ENCODE data around the gene ATP6V0E2. TPM values are rescaled to one million over a fixed set of nuclear protein-coding genes. Genes with fewer than 3 reads are reported as not detected.

Gene ATP6V0E2
- total RNA-seq, 1 experiment from 2014 or later = 19.0 TPM

DNA sequence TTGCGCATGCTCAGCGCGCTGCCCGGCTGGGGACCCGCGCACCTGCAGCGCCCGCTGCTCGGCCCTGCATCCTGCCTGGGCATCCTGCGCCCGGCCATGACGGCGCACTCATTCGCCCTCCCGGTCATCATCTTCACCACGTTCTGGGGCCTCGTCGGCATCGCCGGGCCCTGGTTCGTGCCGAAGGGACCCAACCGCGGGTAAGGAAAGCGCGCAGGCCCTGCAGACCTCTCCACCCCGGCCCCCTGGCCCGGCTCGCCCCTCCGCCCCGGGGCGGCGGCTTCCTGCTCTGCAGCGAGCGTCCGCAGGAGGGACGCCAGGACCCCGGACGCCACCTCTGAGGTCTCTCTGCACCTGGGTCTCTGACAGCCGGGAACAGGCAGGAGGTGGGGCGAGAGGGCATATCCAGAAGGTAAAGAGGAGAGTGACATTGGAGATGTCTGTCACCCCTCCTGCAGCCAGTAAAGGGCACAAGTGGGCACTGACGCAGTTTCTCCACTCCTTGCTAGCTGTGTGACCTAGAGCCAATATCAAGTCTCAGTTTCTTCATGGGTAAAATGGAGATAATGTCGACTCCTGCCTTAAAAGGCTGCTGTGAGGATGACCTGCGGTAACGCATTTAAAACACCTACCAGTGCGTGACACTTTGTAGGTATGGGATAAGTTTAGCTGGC is 338 bp downstream of the ATP6V0E2 start:
- Mint-ChIP-seq H3K4me3 (peak overlapping the region; percentile 74 to 84), H3K4me1 (peaks cover 10 to 14% of the 10 kb centered on the region in 2 experiments), H3K36me3 (ENCODE audit: insufficient read depth in 1 of 3, low read depth in 3 of 3) (no peaks in the 10 kb centered on the region), H3K27ac (no peak overlapping the region), H3K27me3 (ENCODE audit: low read depth) (peaks cover 40% of the 10 kb centered on the region), H3K9me3 (no peaks in the 10 kb centered on the region)
- no peaks in the 10 kb centered on the region for H3K79me2 ChIP-seq (ENCODE audit: insufficient read depth, low read length)
- H4K8ac ChIP-seq (replicated peaks; ENCODE audit: insufficient read length, low read depth, low read length) = no peak overlapping the region
- H3K9ac ChIP-seq (ENCODE audit: extremely low read depth, insufficient read length, low read length) = no peak overlapping the region
- H3K79me1 ChIP-seq (ENCODE audit: insufficient read depth, low read depth, low read length, poor library complexity, severe bottlenecking) = no peaks in the 10 kb centered on the region
- H3K56ac ChIP-seq (ENCODE audit: insufficient read length, low read depth, low read length) = no peak overlapping the region
- H3K9me3 ChIP-seq (ENCODE audit: control insufficient read depth, low read depth, low read length) = no peaks in the 10 kb centered on the region
- TF ChIP-seq, protein P1, sequence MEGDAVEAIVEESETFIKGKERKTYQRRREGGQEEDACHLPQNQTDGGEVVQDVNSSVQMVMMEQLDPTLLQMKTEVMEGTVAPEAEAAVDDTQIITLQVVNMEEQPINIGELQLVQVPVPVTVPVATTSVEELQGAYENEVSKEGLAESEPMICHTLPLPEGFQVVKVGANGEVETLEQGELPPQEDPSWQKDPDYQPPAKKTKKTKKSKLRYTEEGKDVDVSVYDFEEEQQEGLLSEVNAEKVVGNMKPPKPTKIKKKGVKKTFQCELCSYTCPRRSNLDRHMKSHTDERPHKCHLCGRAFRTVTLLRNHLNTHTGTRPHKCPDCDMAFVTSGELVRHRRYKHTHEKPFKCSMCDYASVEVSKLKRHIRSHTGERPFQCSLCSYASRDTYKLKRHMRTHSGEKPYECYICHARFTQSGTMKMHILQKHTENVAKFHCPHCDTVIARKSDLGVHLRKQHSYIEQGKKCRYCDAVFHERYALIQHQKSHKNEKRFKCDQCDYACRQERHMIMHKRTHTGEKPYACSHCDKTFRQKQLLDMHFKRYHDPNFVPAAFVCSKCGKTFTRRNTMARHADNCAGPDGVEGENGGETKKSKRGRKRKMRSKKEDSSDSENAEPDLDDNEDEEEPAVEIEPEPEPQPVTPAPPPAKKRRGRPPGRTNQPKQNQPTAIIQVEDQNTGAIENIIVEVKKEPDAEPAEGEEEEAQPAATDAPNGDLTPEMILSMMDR (conservative IDR thresholded peaks at IDR 0.05) = no peak
- peak overlapping the region; percentile 78 for H3K4me2 ChIP-seq (ENCODE audit: insufficient read depth, insufficient read length, low read length)
- H3K23ac ChIP-seq (ENCODE audit: insufficient read length, low read depth, low read length) = no peak overlapping the region
- no peak overlapping the region for H2BK120ac ChIP-seq (ENCODE audit: low read depth, low read length, poor library complexity, severe bottlenecking)
- no peak overlapping the region for H2BK5ac ChIP-seq (ENCODE audit: insufficient read length, low read length)
- H3K14ac ChIP-seq (ENCODE audit: insufficient read depth, low read length) = no peak overlapping the region
- H4K91ac ChIP-seq (ENCODE audit: insufficient read length, low read depth, low read length) = no peak overlapping the region
- no peak overlapping the region for H3K27ac ChIP-seq (ENCODE audit: insufficient read length, low read depth, low read length)
- no peaks in the 10 kb centered on the region; the same call in 1 of the 2 replicates for H3K4me1 ChIP-seq (ENCODE audit: insufficient read depth, low read length)
- no peak overlapping the region for H2BK12ac ChIP-seq (ENCODE audit: insufficient read length, low read depth, low read length)
- no peaks in the 10 kb centered on the region; the same call in 1 of the 2 replicates for H3K27me3 ChIP-seq (ENCODE audit: insufficient read depth, low read length)
- H4K20me1 ChIP-seq (ENCODE audit: control insufficient read depth, insufficient read depth, insufficient read length) = no peaks in the 10 kb centered on the region
- H2AK5ac ChIP-seq (ENCODE audit: insufficient read length, low read length) = no peak overlapping the region
- H3T11ph ChIP-seq (ENCODE audit: low read length) = no peak overlapping the region
- no peak overlapping the region for H2BK15ac ChIP-seq (ENCODE audit: low read depth, low read length)
- no CpG with 5 or more reads among the region's 46 CpGs for WGBS (ENCODE audit: extremely low coverage, insufficient read length, low lambda C conversion rate)
- H3K18ac ChIP-seq (ENCODE audit: insufficient read length, low read depth, low read length) = no peak overlapping the region
- no peak for DNase-seq
- H2BK20ac ChIP-seq (ENCODE audit: low read depth, low read length, poor library complexity, severe bottlenecking) = no peak overlapping the region
- no peak overlapping the region for H3K4ac ChIP-seq (ENCODE audit: low read depth, low read length)
- H3K23me2 ChIP-seq (ENCODE audit: insufficient read length, low read depth, low read length, poor library complexity, severe bottlenecking) = peaks cover 11% of the 10 kb centered on the region
- no peak overlapping the region for H4K5ac ChIP-seq (ENCODE audit: insufficient read length, low read depth, low read length)
- H2AFZ ChIP-seq (ENCODE audit: low read length) = no peak overlapping the region
